ENCODE measurements around the gene ZNF223. TPM values are rescaled to one million over a fixed set of nuclear protein-coding genes. Genes with fewer than 3 reads are reported as not detected.

ZNF223 gene
- total RNA-seq, 1 experiment from 2014 or later, result not detected

GRCh38 chr19:44025217-44025936 lies 26.5 kb upstream of the ZNF223 start, which contains the start of gene ZNF222:
Gene ZNF222, plus strand, starts transcription at chr19:44025379. Its CDS starts 58 bp downstream, at chr19:44025437.
- Histone ChIP-seq H3K9me3 (ENCODE audit: low read length) (0 out of 2 replicates have a peak, but pooled peaks cover 1% of the 10 kb centered on the region), H3K4me3 (ENCODE audit: low read length) (peak within 1 kb of the TSS; percentile 69), H3K27ac (ENCODE audit: low read length) (no peak within 1 kb of the TSS), H2AFZ (ENCODE audit: low read length) (peak within 1 kb of the TSS; percentile 92), H3K36me3 (ENCODE audit: low read depth, low read length) (0 out of 2 replicates have a peak, but pooled peaks cover 2% of the 10 kb centered on the region), H3K4me1 (ENCODE audit: insufficient read depth, low read length) (no peaks in the 10 kb centered on the region), H3K27me3 (ENCODE audit: low read length) (no peaks in the 10 kb centered on the region), H4K20me1 (ENCODE audit: low read length) (no peaks in the 10 kb centered on the region), H3K9me2 (replicated peaks; ENCODE audit: low read length) (no peaks in the 10 kb centered on the region), H3K79me2 (ENCODE audit: low read length) (no peaks in the 10 kb centered on the region), H3F3A (ENCODE audit: low read length, unreplicated experiment) (no peaks in the 10 kb centered on the region), H3K9ac (ENCODE audit: low read length) (peak within 1 kb of the TSS; percentile 53), H3K4me2 (ENCODE audit: low read length) (peak within 1 kb of the TSS; percentile 79)
- intact Hi-C loops (cut with micrococcal nuclease), result no loop called here
- TSS peak; percentile 78 for BruUV-seq (replicated peaks)
- ATAC-seq, result peak; percentile 83
- peak; percentile 60 for DNase-seq
- POLR2A ChIA-PET (ENCODE audit: unreplicated experiment), result interaction anchor here (0.8 kb wide), 1 partner anchor 102 kb away, joined by 4 read pairs; no protein-coding TSS in a partner anchor
- TF ChIP-seq CTCF (conservative IDR thresholded peaks at IDR 0.05; ENCODE audit: low read depth, low read length), result no peak
- TF ChIP-seq EZH2 (IDR thresholded peaks at IDR 0.05; ENCODE audit: low read length, unreplicated experiment), result no peak
- TF ChIP-seq EZH2phosphoT487 (IDR thresholded peaks at IDR 0.05; ENCODE audit: borderline replicate concordance, low read length), result no peak
- CTCF ChIA-PET, result interaction anchor here (0.5 kb wide), 1 partner anchor 48 kb away, joined by 3 read pairs; no protein-coding TSS in a partner anchor

- Histone ChIP-seq H3K9me3 (ENCODE audit: low read length) (0 out of 2 replicates have a peak, but pooled peaks cover 6% of the 10 kb centered on the region), H2AFZ (ENCODE audit: low read length) (no peak overlapping the region), H3K9me2 (replicated peaks; ENCODE audit: low read length) (no peaks in the 10 kb centered on the region), H3K4me3 (ENCODE audit: low read length) (no peak overlapping the region), H3K9ac (ENCODE audit: low read length) (no peak overlapping the region), H3K4me1 (ENCODE audit: insufficient read depth, low read length) (no peaks in the 10 kb centered on the region), H3K27ac (ENCODE audit: low read length) (no peak overlapping the region), H4K20me1 (ENCODE audit: low read length) (no peaks in the 10 kb centered on the region), H3K36me3 (ENCODE audit: low read depth, low read length) (peaks cover 9% of the 10 kb centered on the region; the same call in 1 of the 2 replicates), H3K79me2 (ENCODE audit: low read length) (no peaks in the 10 kb centered on the region), H3F3A (ENCODE audit: low read length, unreplicated experiment) (no peaks in the 10 kb centered on the region), H3K4me2 (ENCODE audit: low read length) (no peak overlapping the region), H3K27me3 (ENCODE audit: low read length) (no peaks in the 10 kb centered on the region)
- POLR2A ChIA-PET (ENCODE audit: unreplicated experiment), result no interaction called here
- no TSS peak for BruUV-seq (replicated peaks)
- CTCF ChIA-PET, result no interaction called here
- ATAC-seq (peak; percentile 55), DNase-seq (peak; percentile 28)
- intact Hi-C loops (cut with micrococcal nuclease), result no loop called here
- TF ChIP-seq EZH2 (IDR thresholded peaks at IDR 0.05; ENCODE audit: low read length, unreplicated experiment) (no peak), EZH2phosphoT487 (IDR thresholded peaks at IDR 0.05; ENCODE audit: borderline replicate concordance, low read length) (no peak)
Measured at GRCh38 chr19:44026622-44027021, 25.2 kb upstream of the ZNF223 start.

GRCh38 chr19:44032001-44032610 lies 19.7 kb upstream of the ZNF223 start:
- H4K20me1 ChIP-seq (ENCODE audit: low read length), result no peaks in the 10 kb centered on the region
- CTCF ChIA-PET, result no interaction called here
- no peaks in the 10 kb centered on the region for H3K27me3 ChIP-seq (ENCODE audit: low read length)
- no TSS peak for BruUV-seq (replicated peaks)
- TF ChIP-seq EZH2 (IDR thresholded peaks at IDR 0.05; ENCODE audit: low read length, unreplicated experiment) (no peak), EZH2phosphoT487 (IDR thresholded peaks at IDR 0.05; ENCODE audit: borderline replicate concordance, low read length) (no peak), CTCF (conservative IDR thresholded peaks at IDR 0.05; ENCODE audit: low read depth, low read length) (no peak)
- no peak overlapping the region for H3K4me3 ChIP-seq (ENCODE audit: low read length)
- H3K4me1 ChIP-seq (ENCODE audit: insufficient read depth, low read length), result no peaks in the 10 kb centered on the region
- no peak overlapping the region for H3K9ac ChIP-seq (ENCODE audit: low read length)
- POLR2A ChIA-PET (ENCODE audit: unreplicated experiment), result no interaction called here
- H3K36me3 ChIP-seq (ENCODE audit: low read depth, low read length), result peaks cover 18% of the 10 kb centered on the region
- no peak overlapping the region for H3K27ac ChIP-seq (ENCODE audit: low read length)
- no peak overlapping the region for H2AFZ ChIP-seq (ENCODE audit: low read length)
- H3K4me2 ChIP-seq (ENCODE audit: low read length), result no peak overlapping the region
- H3K9me3 ChIP-seq (ENCODE audit: low read length), result 0 out of 2 replicates have a peak, but pooled peaks cover 11% of the 10 kb centered on the region
- ATAC-seq (no peak), DNase-seq (no peak)
- H3K9me2 ChIP-seq (replicated peaks; ENCODE audit: low read length), result no peaks in the 10 kb centered on the region
- intact Hi-C loops (cut with micrococcal nuclease), result no loop called here
- no peaks in the 10 kb centered on the region for H3F3A ChIP-seq (ENCODE audit: low read length, unreplicated experiment)
- H3K79me2 ChIP-seq (ENCODE audit: low read length), result no peaks in the 10 kb centered on the region

Measured in PC-3 (cell line).